Heart right ventricle (tissue), 16 donors: Measurements from ENCODE around the gene SH3RF3. TPM values are rescaled to one million over a fixed set of nuclear protein-coding genes. Genes with fewer than 3 reads are reported as not detected.
A peak's percentile ranks its signal among the peaks of the same experiment; 100 is the strongest.

Experiments used
- ATAC-seq, 8 donors: fragments of 200-7000 bp; cut with Tn5 transposase; one replicate each; pipeline ENCODE4 v1.9.1; 2020; ENCODE audit warnings: mild to moderate bottlenecking in 8 of 8, moderate library complexity in 8 of 8, moderate number of reproducible peaks in 1 of 8
- DNase-seq, 2 donors: peaks; one replicate each; pipeline ENCODE4 v3.0.0-alpha.2; 2020
- H3K27ac ChIP-seq, 10 donors: fragments of 200-600 bp; sonication (generic) in 2 of 10; one replicate each; pipeline versions ENCODE4 v1.5.0 to v1.8.0; 2020 to 2022; ENCODE audit warnings: mild to moderate bottlenecking in 3 of 10
- H3K27me3 ChIP-seq, 7 donors: fragments of 200-600 bp; one replicate each; pipeline ENCODE4 v1.8.0; 2021 to 2022; ENCODE audit warnings: mild to moderate bottlenecking in 2 of 7
- H3K36me3 ChIP-seq, 9 donors: fragments of 200-600 bp; sonication (generic) in 1 of 9; one replicate each; pipeline versions ENCODE4 v1.5.0 to v1.8.0; 2020 to 2022; ENCODE audit warnings: mild to moderate bottlenecking in 2 of 9
- H3K4me1 ChIP-seq, 9 donors: fragments of 200-600 bp; sonication (generic) in 1 of 9; one replicate each; pipeline versions ENCODE4 v1.5.0 to v1.8.0; 2020 to 2022; ENCODE audit warnings: mild to moderate bottlenecking in 4 of 9
- H3K4me3 ChIP-seq, 10 donors: fragments of 200-600 bp; sonication (generic) in 2 of 10; one replicate each; pipeline versions ENCODE4 v1.5.0 to v1.8.0; 2020 to 2022; ENCODE audit warnings: mild to moderate bottlenecking in 7 of 10, moderate library complexity in 2 of 10
- H3K9me3 ChIP-seq, 11 donors: fragments of 200-600 bp in 10 of 11; sonication (generic) in 2 of 11; one replicate each; pipeline versions ENCODE4 v1.5.0 to v1.8.0; 2013 to 2022; ENCODE audit warnings: mild to moderate bottlenecking in 2 of 11, control low read depth in 1 of 11, moderate library complexity in 1 of 11
- WGBS, 2 donors: extraction: QIAGEN DNeasy Blood & Tissue Kit; methylation state at CpG; one replicate each; pipeline ENCODE4 v1.1.7; 2013; ENCODE audit warnings: inconsistent platforms in 1 of 2; 5-methylcytosine and 5-hydroxymethylcytosine counted together
- intact Hi-C, 10 donors: fragments of 100-400 bp; cut with DNase I; formaldehyde crosslinking; loops; one replicate each; pipeline versions ENCODE4 v1.11.1 to v1.14.2; 2022
- polyA plus RNA-seq, 2 donors: library from polyadenylated mRNA; stranded (reverse); fragments of 200-250 nt; gene quantifications; one replicate each; pipeline ENCODE4 v1.2.3, GENCODE V29; 2013
- total RNA-seq, 10 donors: library from RNA; stranded (reverse); fragmentation: NEBNext Ultra II Directional in 3 of 10; extraction: Animal tissue kit (Norgen Biotek cat#: 25700) in 3 of 10; gene quantifications; one replicate each; pipeline versions ENCODE4 v1.2.1 to v1.2.4, GENCODE V29; 2021 to 2023
- TF ChIP-seq, protein P1 (sequence below), 9 donors: fragments of 200-600 bp; sonication (generic) in 2 of 9; IDR thresholded peaks; one replicate each; pipeline versions ENCODE4 v1.5.0 to v1.8.0; 2021 to 2022; ENCODE audit warnings: antibody characterized with exemption in 9 of 9, mild to moderate bottlenecking in 5 of 9, moderate library complexity in 1 of 9
- donor health status: Arrhythmogenic right ventricular cardiomyopathy.
- donor health status: ischemic (EF 13 %, LVEDD 7.1; RV severe dilation, severe dysfunction).
- donor health status: healthy with polysubstance abuse.
- donor health status: DM: no; HTN: yes; CAD: no.
- donor health status: DM: no; HTN: no; CAD: no.
- donor health status: ischemic (EF 25% LVEDD 6.9; RV normal size, moderate dysfunction).
- donor health status: ischemic (EF 25% LVEDD 5.7; RV mildly dilated, moderate dysfunction).
- donor health status: healthy.
- donor health status: DM: yes; HTN: yes; CAD: no.
- donor health status: Ischemic cardiomyopathy.
- donor health status: ischemic (EF 35%, LVEDD 5.7; RV mildly dilated, moderate dysfunction).
- donor health status: nonischemic (EF 11% LVEDD 7.7; RV severe dilation, severe dysfunction).
- donor health status: DM: yes; HTN: yes; CAD: no.
- donor health status: PGD.
- donor health status: ischemic (EF 29% LVEDD 5.4; RV normal size, mild dysfunction).
- donor health status: nonischemic (EF 23%, LVEDD 6.1; RV moderate dilation, normal function).

SH3RF3 gene
- total and polyA plus RNA-seq, 12 donors, result 5.0 to 11.5 (median 8.6) TPM

DNA sequence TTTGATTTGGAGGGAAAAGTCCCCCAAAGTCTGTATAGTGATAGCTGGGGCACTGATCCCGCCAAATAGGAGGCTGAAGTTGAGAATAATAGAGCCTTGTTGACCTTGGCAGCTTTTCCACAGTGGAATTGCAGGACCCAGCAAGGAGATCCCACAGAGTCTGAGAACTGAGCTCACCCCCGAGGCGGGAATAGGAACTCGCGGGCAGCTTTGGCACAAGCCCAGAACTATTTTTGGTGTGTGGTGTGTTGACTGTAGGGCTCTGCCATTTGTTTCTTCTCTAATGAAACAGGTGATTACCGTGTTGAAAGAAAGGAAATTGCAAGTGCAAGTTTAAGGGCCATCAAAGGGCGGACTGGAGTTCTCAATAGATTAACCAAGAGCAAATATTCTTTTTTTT lies 34.0 kb downstream of the SH3RF3 start:
- Histone ChIP-seq H3K27ac (peak overlapping the region in 2 of 10 donors; percentile 26 to 39), H3K4me1 (peaks cover 0 to 43% (median 24%) of the 10 kb centered on the region in 9 donors), H3K4me3 (no peak overlapping the region), H3K36me3 (no peaks in the 10 kb centered on the region), H3K27me3 (no peaks in the 10 kb centered on the region), H3K9me3 (peaks cover 0 to 6% (median 0%) of the 10 kb centered on the region in 11 donors)
- TF ChIP-seq, protein P1, sequence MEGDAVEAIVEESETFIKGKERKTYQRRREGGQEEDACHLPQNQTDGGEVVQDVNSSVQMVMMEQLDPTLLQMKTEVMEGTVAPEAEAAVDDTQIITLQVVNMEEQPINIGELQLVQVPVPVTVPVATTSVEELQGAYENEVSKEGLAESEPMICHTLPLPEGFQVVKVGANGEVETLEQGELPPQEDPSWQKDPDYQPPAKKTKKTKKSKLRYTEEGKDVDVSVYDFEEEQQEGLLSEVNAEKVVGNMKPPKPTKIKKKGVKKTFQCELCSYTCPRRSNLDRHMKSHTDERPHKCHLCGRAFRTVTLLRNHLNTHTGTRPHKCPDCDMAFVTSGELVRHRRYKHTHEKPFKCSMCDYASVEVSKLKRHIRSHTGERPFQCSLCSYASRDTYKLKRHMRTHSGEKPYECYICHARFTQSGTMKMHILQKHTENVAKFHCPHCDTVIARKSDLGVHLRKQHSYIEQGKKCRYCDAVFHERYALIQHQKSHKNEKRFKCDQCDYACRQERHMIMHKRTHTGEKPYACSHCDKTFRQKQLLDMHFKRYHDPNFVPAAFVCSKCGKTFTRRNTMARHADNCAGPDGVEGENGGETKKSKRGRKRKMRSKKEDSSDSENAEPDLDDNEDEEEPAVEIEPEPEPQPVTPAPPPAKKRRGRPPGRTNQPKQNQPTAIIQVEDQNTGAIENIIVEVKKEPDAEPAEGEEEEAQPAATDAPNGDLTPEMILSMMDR (IDR thresholded peaks at IDR 0.05), result peak in 3 of 9 donors; percentile 7 to 29 (median 18)
- intact Hi-C loops, result no loop called here
- ATAC-seq, result peak; percentile 68 to 92 (median 82)
- WGBS, 2 donors, result 15 to 26% methylated on average over 7 of the region's 7 CpGs
- peak; percentile 59 to 82 for DNase-seq

DNA sequence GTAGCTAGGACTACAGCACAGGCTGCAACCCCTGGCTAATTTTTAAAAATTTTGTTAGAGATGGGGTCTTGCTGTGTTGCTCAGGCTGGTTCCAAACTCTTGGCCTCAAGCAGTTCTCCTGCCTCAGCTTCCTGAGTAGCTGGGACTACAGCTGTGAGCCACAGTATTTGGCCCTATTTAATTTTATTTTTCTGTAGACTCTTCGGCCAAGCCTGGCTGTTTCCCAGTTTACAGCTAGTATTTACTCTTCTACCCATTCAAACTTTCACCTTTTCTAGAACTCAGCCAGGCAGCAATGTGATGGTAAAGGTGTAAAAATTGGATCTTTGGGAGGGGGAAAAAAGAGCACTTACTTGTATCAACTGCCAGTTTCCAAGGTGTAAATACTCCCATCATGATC lies 35.3 kb downstream of the SH3RF3 start:
- TF ChIP-seq, protein P1 (IDR thresholded peaks at IDR 0.05), result no peak
- Histone ChIP-seq H3K27me3 (no peaks in the 10 kb centered on the region), H3K4me3 (no peak overlapping the region), H3K27ac (peak overlapping the region in 2 of 10 donors; percentile 40 to 60), H3K4me1 (peaks cover 0 to 43% (median 24%) of the 10 kb centered on the region in 9 donors), H3K9me3 (peaks cover 0 to 17% (median 0%) of the 10 kb centered on the region in 11 donors), H3K36me3 (no peaks in the 10 kb centered on the region)
- ATAC-seq (no peak), DNase-seq (no peak)
- intact Hi-C loops, result no loop called here
- WGBS, 2 donors, result 58 to 64% methylated on average over 1 of the region's 1 CpG

DNA sequence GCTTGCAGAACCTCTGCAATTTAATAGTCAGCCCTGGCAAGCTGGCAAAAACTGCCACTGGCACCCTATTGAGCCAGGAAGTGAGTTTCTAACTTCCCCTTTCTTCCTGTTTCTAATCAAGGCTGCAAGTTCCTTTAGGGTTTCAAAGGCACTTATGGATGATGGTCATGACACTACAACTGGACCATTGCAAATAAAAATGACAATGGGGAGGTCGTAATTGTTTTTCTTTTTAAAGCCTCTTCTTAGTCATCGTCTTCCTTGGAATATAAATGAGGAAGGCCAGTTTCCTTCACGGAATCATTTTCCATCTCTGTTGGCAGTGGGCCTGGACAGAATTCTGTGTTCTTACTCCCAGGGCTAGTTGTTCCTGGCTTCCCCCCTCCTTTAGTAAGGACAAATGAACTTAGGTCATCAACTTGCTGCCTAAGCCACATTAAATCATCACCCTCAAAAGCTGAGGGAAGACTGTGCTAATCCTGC lies 35.8 kb downstream of the SH3RF3 start:
- Histone ChIP-seq H3K4me3 (no peak overlapping the region), H3K36me3 (no peaks in the 10 kb centered on the region), H3K27ac (peak overlapping the region in 2 of 10 donors; percentile 40 to 60), H3K4me1 (peaks cover 0 to 43% (median 24%) of the 10 kb centered on the region in 9 donors), H3K9me3 (peaks cover 0 to 17% (median 0%) of the 10 kb centered on the region in 11 donors), H3K27me3 (no peaks in the 10 kb centered on the region)
- TF ChIP-seq, protein P1 (IDR thresholded peaks at IDR 0.05), result no peak
- intact Hi-C loops, result no loop called here
- DNase-seq (peak in 1 of 2 donors; percentile 61), ATAC-seq (peak; percentile 10 to 63 (median 48))
- 35 to 55% methylated on average over 3 of the region's 3 CpGs for WGBS, 2 donors

DNA sequence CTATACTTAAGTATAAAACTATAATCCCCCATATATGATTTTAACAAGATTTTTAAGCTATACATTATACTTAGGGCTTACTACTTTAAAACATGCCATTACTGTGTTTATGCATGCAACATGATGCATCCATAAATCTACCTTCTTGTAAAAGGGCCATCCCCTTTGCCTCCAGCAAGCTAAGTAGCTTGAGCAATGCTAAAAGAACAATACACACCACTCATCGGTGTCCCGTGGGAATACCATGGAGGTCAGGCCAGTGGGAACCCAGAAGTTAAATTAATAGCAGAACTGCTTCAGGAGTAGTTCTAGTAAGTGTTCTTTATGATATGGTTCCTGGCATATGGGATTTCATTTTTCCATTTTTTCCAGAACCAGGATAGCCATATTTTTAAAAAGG lies 37.8 kb downstream of the SH3RF3 start:
- DNase-seq (no peak), ATAC-seq (no peak)
- H3K4me3 ChIP-seq, result no peak overlapping the region
- no peaks in the 10 kb centered on the region for H3K27me3 ChIP-seq
- peaks cover 1 to 56% (median 34%) of the 10 kb centered on the region in 9 donors for H3K4me1 ChIP-seq
- no peaks in the 10 kb centered on the region for H3K36me3 ChIP-seq
- H3K27ac ChIP-seq, result no peak overlapping the region
- intact Hi-C loops, result no loop called here
- peaks cover 0 to 17% (median 0%) of the 10 kb centered on the region in 11 donors for H3K9me3 ChIP-seq
- WGBS, 2 donors, result 70 to 75% methylated on average over 2 of the region's 2 CpGs
- TF ChIP-seq, protein P1 (IDR thresholded peaks at IDR 0.05), result no peak
